HUES48 (cell line): Measurements from ENCODE around the gene PMEPA1.

Experiments used
- H3K27ac ChIP-seq: one replicate; pipeline ENCODE4 v1.7.0; 2013; ENCODE audit warnings: low read depth, low read length, inconsistent platforms
- H3K27me3 ChIP-seq: 2 replicates; pipeline ENCODE4 v1.6.1; 2013; ENCODE audit warnings: mild to moderate bottlenecking, low read length; ENCODE audit not compliant: control insufficient read depth, insufficient read depth
- H3K36me3 ChIP-seq: 2 replicates; pipeline ENCODE4 v1.6.1; 2013; ENCODE audit warnings: low read length; ENCODE audit not compliant: control insufficient read depth, insufficient read depth
- H3K4me1 ChIP-seq: 2 replicates; pipeline ENCODE4 v1.6.1; 2013; ENCODE audit warnings: mild to moderate bottlenecking, low read length; ENCODE audit not compliant: control insufficient read depth, insufficient read depth
- H3K4me3 ChIP-seq: 2 replicates; pipeline ENCODE4 v1.5.1; 2013; ENCODE audit warnings: mild to moderate bottlenecking, low read depth, low read length
- H3K9ac ChIP-seq: 2 replicates; pipeline ENCODE4 v1.6.1; 2013; ENCODE audit warnings: mild to moderate bottlenecking, low read depth, low read length, moderate library complexity
- H3K9me3 ChIP-seq: 2 replicates; pipeline ENCODE4 v1.6.1; 2013; ENCODE audit warnings: low read length; ENCODE audit not compliant: control insufficient read depth, insufficient read depth

The PMEPA1 gene

GRCh38 chr20:57676589-57677583 is 32.9 kb downstream of the PMEPA1 start:
- Histone ChIP-seq H3K36me3 (no peaks in the 10 kb centered on the region), H3K9me3 (no peaks in the 10 kb centered on the region), H3K27me3 (no peaks in the 10 kb centered on the region), H3K9ac (no peak overlapping the region), H3K4me3 (no peak overlapping the region), H3K4me1 (peaks cover 43% of the 10 kb centered on the region), H3K27ac (no peak overlapping the region)

DNA sequence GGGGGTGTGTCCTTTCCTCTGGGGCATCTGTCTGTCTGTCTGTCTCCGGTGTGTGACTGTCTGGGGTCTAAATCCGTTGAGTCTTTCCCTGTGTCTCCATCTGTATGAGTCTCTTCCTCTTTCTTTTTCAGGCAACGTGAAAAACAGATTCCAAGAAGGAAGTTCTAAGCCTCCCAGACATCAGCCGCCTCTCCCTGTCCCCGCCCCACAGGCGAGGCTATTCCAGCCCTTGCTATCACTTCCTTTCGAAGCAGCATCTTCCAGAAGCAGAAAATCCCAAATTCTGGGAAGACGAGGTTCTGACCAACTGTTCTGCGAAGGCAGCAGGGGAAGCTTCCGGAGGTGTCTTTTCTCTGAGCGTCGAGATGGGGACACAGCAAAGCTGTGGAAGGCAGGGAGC is 34.0 kb downstream of the PMEPA1 start:
- Histone ChIP-seq H3K9me3 (no peaks in the 10 kb centered on the region), H3K27ac (no peak overlapping the region)

DNA sequence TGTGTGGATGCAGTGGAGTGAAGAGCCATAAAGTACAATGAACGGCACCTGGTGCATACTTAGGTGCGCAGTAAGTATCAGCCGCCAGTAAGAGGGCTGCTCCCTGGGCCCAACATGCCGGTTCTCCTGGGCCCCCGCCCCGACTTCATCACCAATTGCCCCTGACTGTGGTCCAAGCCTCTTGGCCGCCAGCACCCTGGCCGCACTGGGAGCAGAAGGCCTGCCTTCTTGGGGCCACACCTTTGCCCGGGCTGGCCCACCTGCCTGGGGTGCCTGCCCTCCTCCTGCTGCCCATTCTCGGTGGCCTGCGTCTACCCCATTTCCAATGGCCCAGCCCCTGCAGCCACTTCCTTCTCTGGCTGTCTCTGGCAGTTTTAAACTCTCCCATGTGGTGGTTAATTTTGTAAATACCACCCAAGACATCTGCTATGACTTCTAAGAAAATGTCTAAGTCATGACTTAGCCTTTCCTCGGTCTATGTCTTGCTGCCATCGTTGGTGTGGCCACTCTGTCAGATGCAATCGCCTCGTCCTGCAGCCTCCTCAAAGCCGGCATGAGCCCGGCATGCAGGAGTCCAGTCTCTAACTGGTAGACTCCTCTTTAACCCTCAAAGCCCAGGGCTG is 36.8 kb downstream of the PMEPA1 start:
- Histone ChIP-seq H3K27me3 (no peaks in the 10 kb centered on the region), H3K9me3 (no peaks in the 10 kb centered on the region), H3K36me3 (no peaks in the 10 kb centered on the region), H3K9ac (no peak overlapping the region), H3K4me1 (peaks cover 17% of the 10 kb centered on the region), H3K27ac (no peak overlapping the region), H3K4me3 (no peak overlapping the region)

More for the DNA sequence above, 34.0 kb downstream of the PMEPA1 start:
- Histone ChIP-seq H3K4me3 (no peak overlapping the region), H3K4me1 (peaks cover 43% of the 10 kb centered on the region), H3K9ac (no peak overlapping the region), H3K27me3 (no peaks in the 10 kb centered on the region), H3K36me3 (no peaks in the 10 kb centered on the region)

GRCh38 chr20:57672164-57672563 is 37.7 kb downstream of the PMEPA1 start:
- H3K27me3 ChIP-seq, result no peaks in the 10 kb centered on the region
- no peaks in the 10 kb centered on the region for H3K9me3 ChIP-seq
- no peak overlapping the region for H3K27ac ChIP-seq
- peaks cover 13% of the 10 kb centered on the region for H3K4me1 ChIP-seq
- no peaks in the 10 kb centered on the region for H3K36me3 ChIP-seq
- no peak overlapping the region for H3K4me3 ChIP-seq
- H3K9ac ChIP-seq, result no peak overlapping the region

DNA sequence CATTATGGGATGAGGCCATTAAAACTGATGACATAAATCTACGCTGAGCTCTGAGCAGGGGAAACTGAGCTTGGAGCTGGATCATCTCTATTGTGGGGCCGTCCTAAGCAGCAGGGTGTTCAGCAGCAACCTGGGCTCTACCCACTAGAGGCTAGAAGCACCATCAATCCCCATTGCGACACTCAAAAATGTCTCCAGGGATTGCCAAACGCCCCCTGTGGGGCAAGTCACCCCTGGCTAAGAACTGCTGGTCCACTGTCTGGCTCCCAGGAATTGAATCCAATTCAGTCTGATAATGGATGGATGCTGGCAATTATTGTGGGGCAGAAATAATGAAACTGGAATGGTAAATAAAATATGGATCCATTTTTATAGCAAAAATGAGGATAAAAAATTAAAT is 38.2 kb downstream of the PMEPA1 start:
- Histone ChIP-seq H3K27me3 (no peaks in the 10 kb centered on the region), H3K9me3 (no peaks in the 10 kb centered on the region), H3K4me1 (peaks cover 9% of the 10 kb centered on the region; the same call in 1 of the 2 replicates), H3K36me3 (no peaks in the 10 kb centered on the region), H3K9ac (no peak overlapping the region), H3K27ac (no peak overlapping the region), H3K4me3 (no peak overlapping the region)

- Histone ChIP-seq H3K36me3 (no peaks in the 10 kb centered on the region), H3K4me1 (peaks cover 9% of the 10 kb centered on the region; the same call in 1 of the 2 replicates), H3K27me3 (no peaks in the 10 kb centered on the region), H3K9ac (no peak overlapping the region), H3K9me3 (no peaks in the 10 kb centered on the region), H3K4me3 (no peak overlapping the region), H3K27ac (no peak overlapping the region)
Observed at GRCh38 chr20:57671072-57671391, 38.8 kb downstream of the PMEPA1 start.

DNA sequence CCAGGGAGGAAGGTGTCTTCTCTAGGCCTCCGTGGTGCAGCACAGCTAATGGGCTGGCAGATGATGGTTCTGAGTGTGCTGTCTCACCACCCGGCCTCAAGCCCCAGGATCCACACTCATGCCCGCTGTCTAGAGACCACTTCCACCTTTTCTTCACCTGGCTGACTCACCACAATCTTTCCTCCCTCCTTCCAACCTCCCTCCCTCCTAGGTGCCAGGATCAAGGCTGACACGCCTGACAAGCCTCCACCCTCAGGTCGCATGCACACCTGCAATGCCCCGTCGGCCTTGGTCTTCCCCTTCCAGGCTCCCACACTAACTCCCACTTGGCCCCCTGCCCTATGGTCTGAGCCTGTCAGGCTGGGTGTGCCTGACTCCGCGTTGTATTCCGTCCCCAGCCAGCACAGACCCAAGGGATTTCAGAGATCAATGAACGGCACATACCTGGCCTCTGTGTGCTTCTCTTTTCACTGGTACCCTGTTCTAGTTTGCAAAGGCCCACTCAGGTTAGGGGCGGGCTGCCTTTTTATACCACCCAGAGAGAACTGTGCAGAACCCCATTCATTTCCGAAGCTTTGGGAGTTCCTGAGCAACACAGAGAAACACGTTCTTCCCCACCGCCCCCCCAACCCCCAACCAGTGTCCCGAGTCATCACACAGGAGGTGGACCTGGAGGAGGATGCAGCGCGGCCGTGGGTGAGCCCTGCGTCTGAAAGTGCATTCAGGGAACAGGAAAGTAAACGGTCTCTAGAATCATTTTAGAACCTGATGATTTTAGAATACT is 39.3 kb downstream of the PMEPA1 start:
- Histone ChIP-seq H3K9ac (no peak overlapping the region), H3K27ac (no peak overlapping the region), H3K4me3 (no peak overlapping the region), H3K9me3 (no peaks in the 10 kb centered on the region), H3K36me3 (no peaks in the 10 kb centered on the region), H3K27me3 (no peaks in the 10 kb centered on the region), H3K4me1 (peaks cover 6% of the 10 kb centered on the region; the same call in 1 of the 2 replicates)

DNA sequence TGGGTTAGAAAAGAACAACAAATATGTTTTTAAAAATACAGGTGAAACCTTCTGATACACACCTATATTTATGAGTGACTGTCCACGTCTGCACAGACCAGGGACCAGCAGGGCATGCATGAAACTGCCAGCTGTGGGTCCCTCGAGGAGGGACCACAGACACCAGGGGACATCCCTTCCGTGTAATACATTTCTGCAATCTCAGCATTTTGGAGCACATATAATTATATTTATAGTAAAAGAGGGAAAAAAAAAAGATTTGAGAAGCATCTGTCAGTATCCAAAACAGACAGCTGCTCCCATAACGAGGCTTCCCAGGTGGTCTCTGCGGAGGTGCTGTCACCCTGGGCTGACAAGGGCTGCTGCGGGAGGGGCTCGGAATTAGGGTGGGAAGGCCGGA is 40.2 kb downstream of the PMEPA1 start:
- Histone ChIP-seq H3K27ac (no peak overlapping the region), H3K9me3 (no peaks in the 10 kb centered on the region), H3K36me3 (no peaks in the 10 kb centered on the region), H3K9ac (no peak overlapping the region), H3K4me1 (peaks cover 6% of the 10 kb centered on the region; the same call in 1 of the 2 replicates), H3K4me3 (no peak overlapping the region), H3K27me3 (no peaks in the 10 kb centered on the region)

DNA sequence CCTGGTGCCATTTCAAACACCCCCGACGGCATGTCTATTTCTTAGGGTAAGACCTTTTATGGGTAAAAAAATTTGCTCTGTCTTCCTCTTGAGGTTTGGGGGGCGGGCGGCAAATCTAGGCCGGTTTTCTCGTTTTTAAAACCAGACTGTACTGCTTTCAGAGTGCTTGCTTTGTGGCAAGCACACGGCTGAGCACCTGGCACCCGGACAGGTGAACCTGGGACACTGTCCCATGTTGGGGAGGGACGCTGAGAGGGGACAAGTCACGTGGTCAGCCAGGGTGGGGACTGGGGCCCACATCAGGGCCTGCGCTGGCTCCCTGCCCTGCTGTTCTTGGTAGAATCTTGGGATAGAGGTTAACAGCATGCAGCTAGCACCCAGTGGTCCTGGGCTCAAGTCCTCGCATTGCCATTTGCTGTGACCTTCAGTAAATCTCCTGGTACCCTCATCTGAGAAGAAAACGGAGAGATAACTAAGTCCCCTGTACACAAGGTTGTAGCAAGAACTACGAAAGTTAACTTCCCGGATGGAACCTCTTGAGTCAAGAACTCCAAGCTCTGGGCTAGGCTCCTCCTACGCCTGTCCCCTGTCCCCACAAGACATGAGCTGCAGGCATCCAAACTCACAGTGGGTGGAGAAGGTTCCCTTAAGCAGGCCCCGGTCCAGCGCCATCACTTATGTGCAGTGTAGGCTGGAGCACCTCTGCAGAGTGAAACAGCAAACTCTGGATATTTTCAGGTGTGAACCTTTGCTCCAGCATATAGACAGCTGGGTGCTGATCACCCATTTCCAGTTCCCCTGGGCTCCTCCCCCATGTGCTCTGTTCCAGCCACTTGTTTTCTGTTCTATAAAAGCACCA is 41.7 kb downstream of the PMEPA1 start:
- Histone ChIP-seq H3K27me3 (no peaks in the 10 kb centered on the region), H3K4me3 (no peak overlapping the region), H3K27ac (no peak overlapping the region), H3K9me3 (no peaks in the 10 kb centered on the region), H3K4me1 (peaks cover 6% of the 10 kb centered on the region; the same call in 1 of the 2 replicates), H3K9ac (no peak overlapping the region), H3K36me3 (no peaks in the 10 kb centered on the region)

- H3K27me3 ChIP-seq, result no peaks in the 10 kb centered on the region
- no peak overlapping the region for H3K4me3 ChIP-seq
- no peak overlapping the region for H3K9ac ChIP-seq
- H3K9me3 ChIP-seq, result no peaks in the 10 kb centered on the region
- no peak overlapping the region for H3K27ac ChIP-seq
- peaks cover 9% of the 10 kb centered on the region; the same call in 1 of the 2 replicates for H3K4me1 ChIP-seq
- H3K36me3 ChIP-seq, result no peaks in the 10 kb centered on the region
Observed at GRCh38 chr20:57667388-57667787, 42.4 kb downstream of the PMEPA1 start.
